A673 (cell line): ENCODE data around the gene MKS1. TPM values are rescaled to one million over a fixed set of nuclear protein-coding genes. Genes with fewer than 3 reads are reported as not detected.

Experiments
- BruUV-seq: library from RNA; stranded (reverse); fragments of 400-500 nt; replicated peaks from 2 replicates; lab custom pipeline; 2021; lab: Mats Ljungman, UMichigan
- CTCF ChIA-PET: fragments of 300-600 bp; sonication (Branson Sonifier 250); formaldehyde crosslinking; loops from one replicate; lab custom pipeline; 2022; ENCODE audit warnings: antibody characterized with exemption; lab: Charles Lee
- POLR2A ChIA-PET: fragments of 300-600 bp; sonication (Branson Sonifier 250); formaldehyde crosslinking; loops from one replicate; lab custom pipeline; 2022; ENCODE audit warnings: antibody characterized with exemption; ENCODE audit not compliant: low non-redundant PET; lab: Charles Lee
- DNase-seq: peaks from one replicate; pipeline ENCODE4 v3.0.0-alpha.2; 2015; ENCODE audit warnings: low spot score
- H3K27ac ChIP-seq: fragments of 200-600 bp; sonication (generic); 2 replicates; pipeline ENCODE4 v1.5.1; 2016; ENCODE audit warnings: mixed run types, low read depth, mild to moderate bottlenecking, mixed read lengths, antibody characterized with exemption, low read length; ENCODE audit not compliant: poor library complexity, severe bottlenecking
- H3K27me3 ChIP-seq: fragments of 200-600 bp; sonication (generic); replicated peaks from 2 replicates; pipeline ENCODE4 v1.6.1; 2017; ENCODE audit warnings: mixed run types, low read depth, mild to moderate bottlenecking, mixed read lengths, antibody characterized with exemption, low read length; ENCODE audit not compliant: insufficient read depth, poor library complexity
- H3K36me3 ChIP-seq: fragments of 200-600 bp; sonication (generic); 2 replicates; pipeline ENCODE4 v1.6.1; 2016; ENCODE audit warnings: mixed run types, mild to moderate bottlenecking, mixed read lengths, antibody characterized with exemption, low read length; ENCODE audit not compliant: insufficient read depth, poor library complexity, severe bottlenecking
- H3K4me1 ChIP-seq: fragments of 200-600 bp; sonication (generic); 2 replicates; pipeline ENCODE4 v1.6.1; 2017; ENCODE audit warnings: mixed run types, mild to moderate bottlenecking, mixed read lengths, antibody characterized with exemption, low read length; ENCODE audit not compliant: insufficient read depth, poor library complexity, severe bottlenecking
- H3K4me3 ChIP-seq: fragments of 200-600 bp; sonication (generic); 2 replicates; pipeline ENCODE4 v1.5.1; 2016; ENCODE audit warnings: low read depth, mixed run types, mild to moderate bottlenecking, mixed read lengths, low read length; ENCODE audit not compliant: poor library complexity, severe bottlenecking
- H3K9me3 ChIP-seq: fragments of 200-600 bp; sonication (generic); 2 replicates; pipeline ENCODE4 v1.6.1; 2016; ENCODE audit warnings: mixed run types, low read depth, mild to moderate bottlenecking, mixed read lengths, antibody characterized with exemption, low read length; ENCODE audit not compliant: poor library complexity, severe bottlenecking
- CTCF ChIP-seq: fragments of 300-800, 200-600 bp; sonication (generic); conservative IDR thresholded peaks from 2 replicates; pipeline ENCODE4 v1.5.1; 2017; ENCODE audit warnings: low read depth, mild to moderate bottlenecking, antibody characterized with exemption, low read length, moderate library complexity, mixed read lengths
- EZH2 ChIP-seq: fragments of 200-600 bp; sonication (generic); IDR thresholded peaks from 2 replicates; pipeline ENCODE4 v1.6.1; 2017; ENCODE audit warnings: borderline replicate concordance, low read depth, mild to moderate bottlenecking, mixed read lengths, antibody characterized with exemption, low read length; ENCODE audit not compliant: poor library complexity, severe bottlenecking
- intact Hi-C: fragments of 100-400 bp; cut with micrococcal nuclease; formaldehyde crosslinking; loops from one replicate; pipeline ENCODE4 v1.10.0; 2022; ENCODE audit not compliant: unreplicated experiment
- total RNA-seq: library from RNA; stranded (reverse); gene quantifications from 2 replicates; pipeline ENCODE4 v1.2.3, GENCODE V29; 2021

MKS1 gene
- total RNA-seq, 1 experiment from 2014 or later, result 28.1 TPM

- Histone ChIP-seq H3K9me3 (no peaks in the 10 kb centered on the region), H3K4me1 (no peaks in the 10 kb centered on the region), H3K36me3 (no peaks in the 10 kb centered on the region), H3K27me3 (peaks cover 98% of the 10 kb centered on the region), H3K4me3 (no peak within 1 kb of the TSS), H3K27ac (no peak within 1 kb of the TSS)
- TF ChIP-seq CTCF (no peak), EZH2 (no peak)
- POLR2A ChIA-PET, result no interaction called here
- intact Hi-C loops, result no loop called here
- BruUV-seq, result no TSS peak
- no peak for DNase-seq
- CTCF ChIA-PET, result no interaction called here
These were observed 52.4 kb downstream of the MKS1 start, which contains the start of gene OR4D2 for GRCh38 chr17:58166682-58167081. Gene OR4D2, plus strand, starts transcription at chr17:58166982. Its CDS starts 2,674 bp downstream, at chr17:58169656.

- Histone ChIP-seq H3K27ac (no peak overlapping the region), H3K4me3 (no peak overlapping the region), H3K9me3 (no peaks in the 10 kb centered on the region), H3K27me3 (peaks cover 98% of the 10 kb centered on the region), H3K36me3 (no peaks in the 10 kb centered on the region), H3K4me1 (no peaks in the 10 kb centered on the region)
- ChIA-PET CTCF (no interaction called here), POLR2A (no interaction called here)
- no TSS peak for BruUV-seq
- TF ChIP-seq CTCF (no peak), EZH2 (no peak)
- DNase-seq, result no peak
- intact Hi-C loops, result no loop called here
These were observed 53.1 kb downstream of the MKS1 start for GRCh38 chr17:58165981-58166380.

GRCh38 chr17:58161566-58161965 lies 57.5 kb downstream of the MKS1 start:
- intact Hi-C loops, result no loop called here
- TF ChIP-seq CTCF, result no peak
- TF ChIP-seq EZH2, result no peak
- H3K9me3 ChIP-seq, result no peaks in the 10 kb centered on the region
- DNase-seq, result no peak
- no peaks in the 10 kb centered on the region for H3K36me3 ChIP-seq
- H3K27ac ChIP-seq, result no peak overlapping the region
- H3K4me1 ChIP-seq, result no peaks in the 10 kb centered on the region
- POLR2A ChIA-PET, result no interaction called here
- CTCF ChIA-PET, result no interaction called here
- no peak overlapping the region for H3K4me3 ChIP-seq
- no TSS peak for BruUV-seq
- peaks cover 96% of the 10 kb centered on the region for H3K27me3 ChIP-seq
